ENCODE data around the gene WDR48. TPM values are rescaled to one million over a fixed set of nuclear protein-coding genes. Genes with fewer than 3 reads are reported as not detected.

The WDR48 gene
- total and polyA plus RNA-seq, 2 experiments from 2014 or later: 27.2 to 54.3 TPM

- H3K4me3 Mint-ChIP-seq: no peak overlapping the region
- no peak for DNase-seq (ENCODE audit: low spot score)
- TF ChIP-seq REST (IDR thresholded peaks at IDR 0.05; ENCODE audit: unreplicated experiment): no peak
- no peak for TF ChIP-seq ZNF331 (CRISPR knock-in tag; IDR thresholded peaks at IDR 0.05; ENCODE audit: low read depth)
- TF ChIP-seq STAT1 (IDR thresholded peaks at IDR 0.05; ENCODE audit: unreplicated experiment): no peak
- TF ChIP-seq ZNF114 (CRISPR knock-in tag; IDR thresholded peaks at IDR 0.05): no peak
- TF ChIP-seq NANOG (IDR thresholded peaks at IDR 0.05; ENCODE audit: borderline replicate concordance): no peak
- no peak for TF ChIP-seq EZH2 (IDR thresholded peaks at IDR 0.05; ENCODE audit: low read depth, unreplicated experiment)
- no peak for TF ChIP-seq JUNB (IDR thresholded peaks at IDR 0.05; ENCODE audit: unreplicated experiment)
- TF ChIP-seq ZNF462 (CRISPR knock-in tag; IDR thresholded peaks at IDR 0.05): no peak
- no peak for TF ChIP-seq ETS1 (IDR thresholded peaks at IDR 0.05)
- TF ChIP-seq CTCF (conservative IDR thresholded peaks at IDR 0.05; ENCODE audit: low read depth in 2 of 2): no peak
- TF ChIP-seq CREB1 (CRISPR knock-in tag; IDR thresholded peaks at IDR 0.05; ENCODE audit: low read depth): no peak
- no peak for TF ChIP-seq EZH2phosphoT487 (IDR thresholded peaks at IDR 0.05; ENCODE audit: unreplicated experiment)
- no peak for TF ChIP-seq POLR2AphosphoS5 (IDR thresholded peaks at IDR 0.05; ENCODE audit: low read depth)
These were observed 62.6 kb downstream of the WDR48 start for GRCh38 chr3:39114456-39114855.

More at GRCh38 chr3:39114456-39114855, 62.6 kb downstream of the WDR48 start:
- H3K4me3 ChIP-seq: no peak overlapping the region
- H3K27ac ChIP-seq (ENCODE audit: low read depth): no peak overlapping the region
- no peak overlapping the region for H2AFZ ChIP-seq
- H3K4me2 ChIP-seq: no peak overlapping the region
- no peaks in the 10 kb centered on the region for H4K20me1 ChIP-seq (replicated peaks; ENCODE audit: insufficient read depth)
- Mint-ChIP-seq H3K4me1 (no peaks in the 10 kb centered on the region; the same call in 2 of the 3 replicates), H3K36me3 (ENCODE audit: low read depth) (no peaks in the 10 kb centered on the region), H3K9me3 (no peaks in the 10 kb centered on the region; the same call in 2 of the 3 replicates), H3K27ac (no peak overlapping the region), H3K27me3 (ENCODE audit: insufficient read depth, low read depth, poor library complexity) (no peaks in the 10 kb centered on the region)
- ATAC-seq: no peak
- H3K79me2 ChIP-seq (replicated peaks; ENCODE audit: insufficient read depth): no peaks in the 10 kb centered on the region
- H3K27me3 ChIP-seq (ENCODE audit: insufficient read depth): no peaks in the 10 kb centered on the region
- no peaks in the 10 kb centered on the region for H3K4me1 ChIP-seq (ENCODE audit: insufficient read depth)
- H3K9me2 ChIP-seq (ENCODE audit: insufficient read depth): no peaks in the 10 kb centered on the region
- no peaks in the 10 kb centered on the region for H3K36me3 ChIP-seq (ENCODE audit: insufficient read depth)
- no peaks in the 10 kb centered on the region for H3F3A ChIP-seq (replicated peaks; ENCODE audit: low read depth)

Data from GM23338 (cell line).